ENCODE data around the gene RBM25.
"Not testable (repeated sequence)": the region's sequence is repeated elsewhere in the genome, so short reads cannot be mapped to it uniquely, and the experiment has no call there.

RBM25 gene

DNA sequence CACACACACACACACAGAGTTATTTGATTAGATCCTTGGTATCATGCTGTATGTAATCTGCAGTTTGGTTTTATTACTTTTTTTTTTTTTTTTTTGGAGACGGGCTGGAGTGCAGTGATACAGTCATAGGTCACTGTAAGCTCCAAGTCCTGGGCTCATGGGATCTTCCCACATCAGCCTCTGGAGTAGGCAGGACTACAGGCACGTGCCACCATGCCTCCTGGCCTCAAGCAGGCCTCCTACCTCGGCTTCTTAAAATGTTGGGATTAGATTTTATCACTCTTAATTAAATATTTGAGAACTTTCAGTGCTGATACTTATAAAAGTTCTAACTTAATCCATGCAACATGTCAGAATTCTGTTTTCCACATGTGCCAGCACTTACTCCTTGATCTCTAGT, 46.7 kb downstream of the RBM25 start:
- DNase-seq = no peak

DNA sequence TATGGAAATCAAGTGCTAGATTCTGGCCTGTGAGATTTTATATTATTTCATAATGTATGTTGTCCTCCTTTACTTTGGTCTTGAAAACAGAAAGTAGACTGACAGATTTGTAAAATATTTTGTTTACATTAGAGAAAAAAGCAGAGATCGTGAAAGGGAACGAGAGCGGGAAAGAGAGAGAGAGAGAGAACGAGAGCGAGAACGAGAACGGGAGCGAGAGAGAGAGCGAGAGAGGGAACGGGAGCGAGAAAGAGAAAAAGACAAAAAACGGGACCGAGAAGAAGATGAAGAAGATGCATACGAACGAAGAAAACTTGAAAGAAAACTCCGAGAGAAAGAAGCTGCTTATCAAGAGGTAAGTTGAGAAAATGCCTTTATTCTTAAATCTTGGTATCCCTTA, 47.4 kb downstream of the RBM25 start:
- DNase-seq = no peak

DNA sequence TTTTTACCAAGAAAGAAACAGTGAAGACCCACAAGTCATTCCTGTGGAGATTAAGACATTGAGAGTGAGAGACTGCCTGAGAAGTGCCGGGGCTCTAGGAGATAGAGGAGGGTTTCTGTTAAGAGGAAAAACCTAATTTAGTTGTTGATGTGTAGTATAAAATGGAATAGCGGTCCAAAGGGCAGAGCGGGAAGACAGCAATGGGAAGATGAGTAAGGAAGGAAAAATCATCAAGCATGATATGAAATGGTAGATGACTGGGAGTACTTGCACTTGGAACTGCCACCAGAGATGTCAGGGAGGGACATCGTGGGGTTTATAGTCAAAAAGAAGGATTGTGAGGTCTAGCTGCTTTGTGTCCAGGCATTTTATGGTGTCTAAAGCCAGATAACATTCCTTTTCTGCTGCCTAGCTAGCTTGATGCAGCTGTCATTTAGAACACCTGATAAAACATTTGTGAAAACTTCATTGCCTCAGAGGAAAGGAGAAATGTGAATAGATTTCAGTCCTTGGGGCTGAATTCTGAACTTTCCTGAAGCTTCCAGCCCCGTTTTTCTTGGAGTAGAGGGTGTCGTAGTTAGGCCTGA, 57.8 kb downstream of the RBM25 start:
- no peak for DNase-seq

DNA sequence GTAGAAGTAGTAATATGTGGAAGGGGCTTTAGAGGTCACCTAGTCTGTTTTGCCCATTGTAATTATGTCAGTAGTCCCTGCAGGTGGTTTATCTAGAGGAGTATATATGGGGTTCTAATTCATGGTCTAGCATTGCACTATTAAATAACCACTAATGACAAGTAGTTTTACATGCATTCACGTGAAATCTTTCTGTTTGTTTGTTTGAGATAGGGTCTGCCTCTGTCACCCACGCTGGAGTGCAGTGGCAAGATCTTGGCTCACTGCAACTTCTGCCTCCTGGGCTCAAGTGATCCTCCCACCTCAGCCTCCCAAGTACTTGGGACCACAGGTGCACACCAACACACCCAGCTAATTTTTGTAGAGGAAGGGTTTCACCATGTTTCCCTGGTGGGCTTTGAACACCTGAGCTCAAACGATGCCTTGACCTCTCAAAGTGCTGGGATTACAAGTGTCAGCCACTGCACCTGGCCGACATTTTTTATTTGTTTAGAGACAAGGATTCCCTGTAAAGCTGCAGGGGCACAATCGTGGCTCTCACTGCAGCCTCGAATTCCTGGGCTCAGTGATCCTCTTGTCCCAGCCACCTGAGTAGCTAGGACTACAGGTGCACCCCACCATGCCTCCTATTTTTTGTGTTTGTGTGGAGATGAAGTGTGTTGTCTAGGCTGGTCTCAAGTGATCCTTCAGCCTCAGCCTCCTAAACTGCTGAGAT, 66.0 kb downstream of the RBM25 start:
- no peak for DNase-seq

DNA sequence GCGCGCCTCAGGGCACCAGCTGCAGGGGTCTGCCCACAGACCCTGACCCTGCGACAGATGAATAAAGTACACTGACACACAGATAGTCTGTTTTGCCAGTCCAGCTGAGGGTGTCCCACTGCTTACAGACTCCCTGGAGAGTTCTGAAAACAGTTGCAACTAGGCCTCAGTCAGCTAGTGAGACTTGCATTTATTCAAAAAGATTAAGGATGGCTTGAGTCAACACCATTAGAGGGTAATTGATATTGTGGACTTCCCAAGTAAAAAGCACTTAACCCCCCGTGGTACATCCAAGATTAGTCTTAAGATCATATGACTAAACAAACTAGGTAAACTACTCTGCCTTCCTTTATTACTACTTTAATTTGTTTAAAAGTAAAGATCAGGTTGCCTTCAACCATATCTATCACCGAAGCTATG, 66.8 kb downstream of the RBM25 start:
- no peak for DNase-seq

DNA sequence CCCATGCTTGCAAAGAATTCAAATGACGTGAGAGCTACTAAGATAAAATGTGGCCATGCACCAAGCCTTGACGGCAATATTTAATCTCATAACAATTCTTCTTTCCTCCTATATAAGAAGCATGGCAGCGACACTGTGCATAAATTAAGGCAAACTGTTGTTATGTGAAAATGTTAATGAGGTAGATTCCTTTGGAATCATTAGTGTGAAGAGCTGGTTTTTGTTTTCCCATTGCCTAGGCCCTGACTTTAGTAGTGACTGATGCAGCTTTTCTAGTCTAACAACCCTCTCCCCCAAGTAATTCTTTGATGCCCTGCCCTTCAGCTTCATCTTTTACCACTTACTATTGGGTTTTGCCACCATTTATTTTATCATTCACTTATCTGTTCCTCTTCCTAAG, 67.4 kb downstream of the RBM25 start:
- no peak for DNase-seq

DNA sequence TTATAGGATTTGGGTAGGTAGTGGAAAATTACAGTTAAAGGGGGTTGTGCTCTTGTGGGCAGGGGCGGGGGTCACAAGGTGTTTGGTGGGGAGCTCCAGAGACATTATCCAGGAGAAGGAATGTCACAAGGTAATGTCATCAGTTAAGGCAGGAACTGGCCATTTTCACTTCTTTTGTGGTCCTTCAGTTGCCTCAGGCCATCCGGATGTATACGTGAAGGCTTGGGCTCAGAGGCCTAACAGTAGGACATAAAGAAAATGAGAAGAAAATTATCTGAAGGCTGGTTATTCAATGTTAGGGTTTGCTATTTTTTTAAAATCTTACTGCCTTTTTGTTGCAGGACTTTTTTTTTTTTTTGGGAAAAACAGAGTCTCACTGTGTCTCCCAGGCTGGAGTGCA, 75.5 kb downstream of the RBM25 start:
- DNase-seq = no peak

DNA sequence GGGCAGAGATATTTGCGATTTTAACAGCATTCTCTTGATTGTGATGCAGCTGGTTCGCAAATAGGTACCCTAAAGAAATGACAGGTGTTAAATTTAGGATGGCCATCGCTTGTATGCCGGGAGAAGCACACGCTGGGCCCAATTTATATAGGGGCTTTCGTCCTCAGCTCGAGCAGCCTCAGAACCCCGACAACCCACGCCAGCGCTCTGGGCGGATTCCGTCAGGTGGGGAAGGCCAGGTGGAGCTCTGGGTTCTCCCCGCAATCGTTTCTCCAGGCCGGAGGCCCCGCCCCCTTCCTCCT, 77.7 kb downstream of the RBM25 start:
- no peak for DNase-seq

DNA sequence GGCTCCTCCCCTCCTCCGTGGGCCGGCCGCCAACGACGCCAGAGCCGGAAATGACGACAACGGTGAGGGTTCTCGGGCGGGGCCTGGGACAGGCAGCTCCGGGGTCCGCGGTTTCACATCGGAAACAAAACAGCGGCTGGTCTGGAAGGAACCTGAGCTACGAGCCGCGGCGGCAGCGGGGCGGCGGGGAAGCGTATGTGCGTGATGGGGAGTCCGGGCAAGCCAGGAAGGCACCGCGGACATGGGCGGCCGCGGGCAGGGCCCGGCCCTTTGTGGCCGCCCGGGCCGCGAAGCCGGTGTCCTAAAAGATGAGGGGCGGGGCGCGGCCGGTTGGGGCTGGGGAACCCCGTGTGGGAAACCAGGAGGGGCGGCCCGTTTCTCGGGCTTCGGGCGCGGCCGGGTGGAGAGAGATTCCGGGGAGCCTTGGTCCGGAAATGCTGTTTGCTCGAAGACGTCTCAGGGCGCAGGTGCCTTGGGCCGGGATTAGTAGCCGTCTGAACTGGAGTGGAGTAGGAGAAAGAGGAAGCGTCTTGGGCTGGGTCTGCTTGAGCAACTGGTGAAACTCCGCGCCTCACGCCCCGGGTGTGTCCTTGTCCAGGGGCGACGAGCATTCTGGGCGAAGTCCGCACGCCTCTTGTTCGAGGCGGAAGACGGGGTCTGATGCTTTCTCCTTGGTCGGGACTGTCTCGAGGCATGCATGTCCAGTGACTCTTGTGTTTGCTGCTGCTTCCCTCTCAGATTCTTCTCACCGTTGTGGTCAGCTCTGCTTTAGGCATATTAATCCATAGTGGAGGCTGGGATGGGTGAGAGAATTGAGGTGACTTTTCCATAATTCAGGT, 78.3 kb downstream of the RBM25 start, which contains the start of gene PSEN1:
Gene PSEN1, plus strand, starts transcription at position 121 of the 839 bp plus-strand sequence. CDS start 11,513 bp downstream, outside the sequence.
- DNase-seq = peak; percentile 67

DNA sequence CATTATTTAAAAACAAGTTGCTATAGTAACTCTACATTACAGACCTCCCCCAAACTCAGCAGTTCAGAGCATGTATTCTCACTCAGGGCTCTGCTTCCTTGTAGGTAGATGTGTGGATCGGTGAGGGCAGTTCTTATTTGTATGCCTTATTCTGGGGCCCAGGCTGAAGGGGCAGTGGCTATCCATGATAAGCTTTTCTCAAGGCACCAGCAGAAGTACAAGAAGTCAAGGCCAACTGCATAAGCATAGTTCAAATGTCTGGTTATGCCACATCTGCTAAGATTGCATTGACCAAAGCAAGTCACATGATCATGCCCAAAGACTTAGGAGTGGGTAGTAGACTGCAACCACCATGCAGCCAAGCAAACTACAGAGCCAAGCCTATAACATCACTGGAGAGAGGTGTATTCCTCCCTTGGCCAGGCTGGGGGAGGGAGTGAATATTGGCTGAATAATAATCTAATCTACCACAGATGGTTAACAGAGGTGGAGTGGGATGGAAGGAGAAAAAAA, 82.5 kb downstream of the RBM25 start:
- DNase-seq = no peak

DNA sequence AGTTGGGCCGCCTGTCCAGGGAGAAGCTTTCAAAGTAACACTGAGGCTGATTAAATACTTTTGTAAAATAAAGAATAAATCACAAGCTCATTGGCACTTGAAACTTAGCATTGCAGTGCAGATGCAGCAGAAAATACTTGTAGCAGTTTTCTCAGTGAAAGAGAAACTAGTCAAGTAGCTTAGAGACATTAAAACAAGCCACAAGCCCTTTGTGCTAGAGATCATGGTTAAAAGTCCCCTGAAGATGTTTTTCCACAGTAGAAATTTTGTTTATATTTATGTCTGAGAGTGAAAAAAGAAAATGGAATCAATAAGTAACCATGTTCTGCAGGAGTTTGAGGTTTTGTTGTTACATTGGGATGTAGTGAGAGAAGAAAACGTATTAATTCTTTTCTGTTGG, 83.9 kb downstream of the RBM25 start:
- DNase-seq = no peak

DNA sequence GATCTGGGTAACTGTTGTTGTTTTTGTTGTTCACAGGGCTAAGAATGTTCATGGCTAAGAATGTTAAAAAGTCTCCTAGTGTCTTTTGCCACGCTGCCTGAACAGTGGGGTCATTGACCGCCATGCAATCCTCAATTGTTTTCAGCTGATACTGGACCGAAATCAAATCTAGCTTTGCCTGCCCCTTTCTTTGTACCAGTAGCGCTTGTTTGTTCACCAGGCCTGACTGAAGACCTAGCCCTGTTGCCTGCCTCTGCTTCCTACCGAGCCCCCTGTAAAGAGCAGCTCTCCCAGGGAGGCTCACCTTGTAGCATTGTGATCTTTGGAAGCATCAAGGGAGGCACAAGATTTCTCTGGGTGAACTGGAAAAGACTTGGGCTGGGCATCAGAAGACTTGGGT, 84.7 kb downstream of the RBM25 start:
- no peak for DNase-seq

DNA sequence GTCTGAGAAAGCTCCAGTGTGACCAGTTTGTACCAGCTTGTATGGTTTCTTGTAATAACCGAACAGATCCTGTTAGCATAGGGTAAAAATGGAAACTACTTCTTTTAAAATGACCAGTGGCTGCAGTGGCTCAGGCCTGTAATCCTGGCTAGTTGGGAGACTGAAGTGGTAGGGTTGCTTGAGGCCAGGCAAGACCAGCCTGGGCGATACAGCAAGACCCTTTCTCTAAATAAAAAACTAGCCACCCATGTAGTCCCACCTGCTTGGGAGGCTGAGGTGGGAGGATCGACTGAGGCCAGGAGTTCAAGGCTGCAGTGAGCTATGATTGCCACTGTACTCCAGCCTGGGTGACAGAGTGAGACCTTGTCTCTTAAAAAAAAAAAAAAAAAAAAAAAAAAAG, 85.3 kb downstream of the RBM25 start:
- no peak for DNase-seq

DNA sequence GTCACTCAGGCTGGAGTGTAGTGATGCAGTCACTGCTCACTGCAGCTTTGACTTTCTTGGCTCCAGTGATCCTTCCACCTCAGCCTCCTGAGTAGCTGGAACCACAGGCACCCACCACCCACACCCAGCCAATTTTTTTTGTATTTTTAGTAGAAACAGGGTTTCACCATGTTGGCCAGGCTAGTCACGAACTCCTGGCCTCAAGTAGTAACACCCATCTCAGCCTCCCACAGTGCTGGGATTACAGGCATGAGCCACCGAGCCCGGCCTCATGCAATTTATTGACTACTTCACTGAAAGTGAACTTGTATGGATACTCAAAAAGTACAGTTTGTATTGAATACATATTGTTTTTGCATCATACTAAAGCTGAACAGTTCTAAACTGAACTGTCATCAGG, 87.0 kb downstream of the RBM25 start:
- no peak for DNase-seq

DNA sequence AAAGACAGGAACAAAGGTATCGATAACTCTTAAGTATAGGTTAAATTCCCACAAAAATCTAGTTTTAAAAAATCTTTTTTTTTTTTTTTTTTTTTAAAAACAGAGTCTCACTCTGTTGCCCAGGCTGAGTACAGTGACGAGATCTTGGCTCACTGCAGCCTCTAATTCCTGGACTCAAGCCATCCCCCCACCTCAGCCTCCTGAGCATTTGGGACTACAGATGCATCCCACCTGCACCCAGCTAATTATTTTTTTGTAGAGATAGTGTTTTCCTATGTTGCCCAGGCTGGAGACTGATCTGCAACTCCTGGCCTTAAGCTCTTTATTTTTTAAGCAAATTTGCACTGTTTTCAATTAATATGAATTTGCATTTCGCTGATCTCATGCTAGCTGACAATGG, 87.8 kb downstream of the RBM25 start:
- no peak for DNase-seq

DNA sequence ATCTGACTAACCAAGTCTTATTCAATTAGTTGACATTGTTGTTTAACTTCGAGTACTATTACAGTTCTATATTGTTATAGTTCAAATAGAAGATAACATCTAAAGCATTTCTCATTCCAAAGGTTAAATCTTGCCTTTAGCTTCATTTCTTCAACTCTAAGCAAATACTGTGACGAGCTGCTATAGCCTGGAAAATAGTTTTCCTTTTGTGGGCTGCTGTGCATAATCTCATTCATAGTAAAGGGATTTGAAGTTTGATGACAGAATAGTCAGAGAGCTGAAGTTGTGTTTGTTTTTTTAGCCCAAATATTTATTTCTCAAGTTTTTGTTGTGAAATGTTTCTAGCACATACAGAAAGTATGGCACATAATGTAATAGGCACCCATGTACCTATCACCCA, 91.4 kb downstream of the RBM25 start:
- no peak for DNase-seq

DNA sequence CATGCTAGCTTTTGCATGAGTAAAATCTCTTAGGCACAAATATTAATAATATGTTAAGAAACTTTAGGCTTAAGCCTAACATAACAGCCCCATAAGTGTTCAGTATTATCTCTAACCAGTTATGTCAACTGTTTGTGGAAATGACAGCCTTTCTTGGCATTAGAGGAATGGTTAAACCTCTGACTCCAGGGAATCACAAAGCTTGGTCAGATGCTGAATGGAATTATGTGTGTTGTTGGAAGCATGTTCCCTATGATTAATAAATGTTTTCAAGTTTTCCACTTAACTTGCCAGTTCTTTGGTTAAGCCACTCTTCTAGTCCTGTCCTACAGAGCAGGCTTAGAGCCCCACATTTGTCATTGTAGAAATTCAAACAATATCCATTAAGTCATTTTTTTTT, 94.9 kb downstream of the RBM25 start:
- DNase-seq = no peak

DNA sequence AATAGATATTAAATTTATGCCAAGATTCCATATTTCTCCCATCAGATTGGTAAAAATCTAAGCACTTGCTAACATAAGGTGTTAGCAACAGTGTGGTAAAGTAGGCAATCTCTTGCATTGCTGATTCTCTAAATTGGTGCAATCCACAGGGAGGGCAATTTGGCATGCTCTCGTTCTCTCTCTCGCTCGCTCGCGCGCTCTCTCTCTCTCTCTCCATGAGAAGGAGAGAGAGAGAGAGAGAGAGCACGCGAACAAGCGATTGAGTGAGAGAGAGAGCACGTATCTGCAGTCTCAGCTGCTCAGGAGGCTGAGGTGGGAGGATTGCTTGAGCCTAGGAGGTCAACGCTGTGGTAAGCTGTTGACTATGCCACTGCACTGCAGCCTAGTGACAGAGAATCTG, 103.9 kb downstream of the RBM25 start:
- DNase-seq = no peak

DNA sequence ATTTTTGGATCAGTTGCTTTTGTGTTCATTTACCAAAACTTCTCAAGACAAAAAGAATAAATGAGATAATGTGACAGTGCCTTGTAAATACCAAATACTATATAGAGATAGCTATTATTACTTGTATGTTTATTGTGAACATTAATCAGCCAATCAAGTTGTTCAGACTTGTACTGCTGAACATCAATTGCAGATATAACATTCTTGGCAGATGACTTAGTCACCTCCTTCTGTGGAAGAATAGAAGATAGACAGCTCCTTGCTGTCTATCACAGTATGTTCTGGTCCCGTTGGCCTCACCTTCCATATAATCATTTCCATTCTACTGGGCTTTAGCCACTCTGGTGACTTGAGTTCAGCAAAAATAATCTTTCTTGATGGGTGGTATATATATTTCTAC, 108.1 kb downstream of the RBM25 start:
- DNase-seq = no peak

DNA sequence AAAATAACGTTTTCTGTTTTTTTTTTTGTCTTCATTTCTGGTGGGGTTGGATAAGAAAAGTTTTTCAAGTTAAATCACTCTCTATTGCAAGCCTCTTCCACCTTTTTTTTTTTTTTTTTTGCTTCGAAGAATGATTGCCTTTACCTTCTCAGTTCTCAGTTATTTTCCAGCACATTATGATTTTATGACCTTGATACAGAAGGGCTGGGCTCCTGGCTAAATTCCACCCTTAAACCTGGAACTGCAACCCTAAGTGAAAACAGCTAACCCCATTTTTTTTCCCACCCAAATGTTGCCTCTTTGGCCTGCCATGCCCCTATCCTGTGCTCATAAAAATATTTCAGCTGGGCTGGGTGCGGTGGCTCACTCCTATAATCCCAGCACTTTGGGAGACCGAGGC, 109.4 kb downstream of the RBM25 start:
- DNase-seq = no peak

DNA sequence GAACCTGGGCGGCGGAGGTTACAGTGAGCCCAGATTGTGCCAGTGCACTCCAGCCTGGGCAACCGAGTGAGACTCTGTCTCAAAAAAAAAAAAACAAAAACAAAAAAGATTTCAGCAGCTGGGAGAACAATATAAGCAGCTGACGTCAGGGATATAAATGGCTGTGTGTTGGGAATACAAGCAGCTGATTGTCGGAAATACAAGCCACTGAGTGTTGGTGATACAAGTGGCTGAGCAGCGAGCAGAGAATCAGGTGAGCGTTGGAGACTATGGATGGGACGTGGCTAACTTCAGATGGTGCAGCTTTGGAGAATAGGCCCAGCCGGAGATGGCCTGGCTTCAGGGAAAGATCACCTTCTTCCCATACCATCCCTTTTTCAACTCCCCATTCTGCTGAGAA, 109.9 kb downstream of the RBM25 start:
- no peak for DNase-seq

DNA sequence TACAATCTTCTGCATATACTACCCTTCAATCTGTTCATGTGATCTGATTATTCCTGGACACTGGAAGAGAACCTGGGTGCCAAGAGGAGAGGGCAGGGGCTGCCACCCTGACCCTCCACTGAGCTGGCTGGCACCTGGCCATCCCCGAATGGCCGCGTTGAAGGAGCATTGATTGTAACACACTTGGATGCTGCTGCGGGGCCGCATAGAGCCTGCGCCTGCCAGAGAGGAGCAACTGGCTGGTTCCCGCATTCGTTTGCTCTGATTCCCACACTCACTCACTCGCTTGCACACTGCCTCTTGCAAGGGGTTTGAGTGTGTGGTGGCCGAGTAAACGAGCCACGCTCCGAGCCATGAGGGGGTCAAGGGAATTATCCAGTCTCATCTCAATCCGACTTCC, 110.4 kb downstream of the RBM25 start:
- no peak for DNase-seq

DNA sequence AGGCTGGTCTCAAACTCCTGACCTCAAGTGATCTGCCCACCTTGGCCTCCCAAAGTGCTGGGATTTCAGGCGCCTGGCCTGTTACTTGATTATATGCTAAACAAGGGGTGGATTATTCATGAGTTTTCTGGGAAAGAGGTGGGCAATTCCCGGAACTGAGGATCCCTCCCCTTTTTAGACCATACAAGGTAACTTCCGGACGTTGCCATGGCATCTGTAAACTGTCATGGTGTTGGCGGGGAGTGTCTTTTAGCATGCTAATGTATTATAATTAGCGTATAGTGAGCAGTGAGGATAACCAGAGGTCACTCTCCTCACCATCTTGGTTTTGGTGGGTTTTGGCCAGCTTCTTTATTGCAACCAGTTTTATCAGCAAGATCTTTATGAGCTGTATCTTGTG, 111.5 kb downstream of the RBM25 start:
- not testable (repeated sequence) for DNase-seq

DNA sequence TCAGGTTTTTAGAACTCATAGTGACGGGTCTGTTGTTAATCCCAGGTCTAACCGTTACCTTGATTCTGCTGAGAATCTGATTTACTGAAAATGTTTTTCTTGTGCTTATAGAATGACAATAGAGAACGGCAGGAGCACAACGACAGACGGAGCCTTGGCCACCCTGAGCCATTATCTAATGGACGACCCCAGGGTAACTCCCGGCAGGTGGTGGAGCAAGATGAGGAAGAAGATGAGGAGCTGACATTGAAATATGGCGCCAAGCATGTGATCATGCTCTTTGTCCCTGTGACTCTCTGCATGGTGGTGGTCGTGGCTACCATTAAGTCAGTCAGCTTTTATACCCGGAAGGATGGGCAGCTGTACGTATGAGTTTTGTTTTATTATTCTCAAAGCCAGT, 112.4 kb downstream of the RBM25 start:
- no peak for DNase-seq
